HPDE6-E6E7 (cell line): ENCODE measurements around the gene STX10.

Experiments
- DNase-seq: peaks from one replicate; pipeline ENCODE4 v3.0.0; 2011; ENCODE audit warnings: missing footprints; ENCODE audit errors: extremely low spot score

STX10 gene

DNA sequence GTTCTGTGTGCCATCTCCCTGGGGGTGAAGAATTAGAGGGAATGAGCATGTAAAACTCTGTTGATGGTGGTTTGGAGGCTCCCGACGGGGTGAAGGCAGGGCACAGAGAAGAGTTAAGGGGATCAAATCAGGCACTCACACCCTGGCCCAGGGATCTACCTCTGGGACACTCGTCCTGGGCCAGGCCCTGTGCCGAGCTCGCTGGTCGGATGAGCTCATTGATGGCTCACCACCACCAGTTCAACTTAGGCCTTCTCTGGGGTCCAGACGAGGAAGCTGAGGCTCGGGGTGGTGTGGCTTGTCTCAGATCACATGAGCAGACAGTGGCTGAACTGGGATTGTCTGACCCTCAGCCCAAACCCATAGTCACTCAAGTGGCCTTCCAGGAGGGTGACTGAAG, 30.5 kb downstream of the STX10 start:
- DNase-seq, result no peak

GRCh38 chr19:13118424-13119193, 31.6 kb downstream of the STX10 start:
- no peak for DNase-seq

DNA sequence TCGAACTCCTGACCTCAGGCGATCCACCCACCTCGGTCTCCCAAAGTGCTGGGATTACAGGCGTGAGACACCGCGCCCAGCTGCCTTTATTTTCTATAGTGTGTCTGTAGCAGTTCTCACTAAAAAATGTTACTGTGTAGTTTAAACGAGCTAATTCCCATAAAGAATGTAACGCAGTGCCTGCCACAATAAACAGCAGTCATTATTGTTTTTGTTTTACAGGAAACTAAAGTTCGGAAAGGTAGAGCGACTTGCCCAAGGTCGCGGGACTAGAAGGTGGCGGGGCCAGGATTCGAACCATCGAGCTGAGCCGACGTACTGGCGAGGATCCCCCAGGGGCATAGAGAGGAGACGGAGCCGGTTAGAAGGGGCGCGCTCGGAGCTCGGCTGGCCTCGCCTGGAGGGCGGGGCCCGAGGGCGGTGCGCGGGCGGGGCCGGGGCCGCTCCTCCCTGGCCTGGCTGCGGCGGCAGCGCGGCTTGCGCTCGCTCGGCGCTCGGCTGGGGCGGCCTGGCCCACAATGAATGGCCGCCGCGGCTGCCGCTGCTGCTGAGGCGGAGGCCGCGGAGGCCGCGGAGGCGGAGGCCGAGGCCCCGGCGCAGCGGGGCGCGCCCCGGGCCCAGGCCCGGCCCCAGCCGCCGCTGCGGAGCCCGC, 32.3 kb downstream of the STX10 start, which contains the start of gene NACC1:
NACC1 (plus strand) TSS at position 493 of the 652 bp plus-strand sequence. CDS start 16,944 bp downstream, outside the sequence.
- DNase-seq, result peak; percentile 94

DNA sequence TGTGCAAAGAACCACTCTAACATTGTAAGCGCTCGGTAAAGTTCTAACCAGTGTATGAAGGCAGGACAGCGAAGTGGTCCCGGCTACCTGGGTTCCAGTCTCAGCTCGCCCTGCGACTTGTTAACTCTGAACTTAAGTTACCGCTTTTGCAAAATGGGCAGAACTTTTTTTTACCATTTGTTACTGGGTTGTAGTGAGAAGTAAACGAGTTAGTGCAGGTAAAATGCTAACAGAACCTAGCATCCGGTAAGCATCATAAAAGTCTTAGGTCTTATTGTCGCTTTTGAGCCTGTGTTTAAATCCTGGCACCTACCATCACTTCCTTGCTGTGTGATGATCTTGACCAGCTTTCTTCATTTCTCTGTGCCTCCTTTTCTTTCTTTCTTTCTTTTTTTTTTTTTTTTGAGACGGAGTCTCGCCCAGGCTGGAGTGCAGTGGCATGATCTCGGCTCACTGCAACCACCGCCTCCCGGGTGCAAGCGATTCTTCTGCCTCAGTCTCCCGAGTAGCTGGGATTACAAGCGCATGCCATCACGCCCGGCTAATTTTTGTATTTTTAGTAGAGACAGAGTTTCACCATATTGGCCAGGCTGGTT, 32.9 kb downstream of the STX10 start:
- DNase-seq, result no peak

DNA sequence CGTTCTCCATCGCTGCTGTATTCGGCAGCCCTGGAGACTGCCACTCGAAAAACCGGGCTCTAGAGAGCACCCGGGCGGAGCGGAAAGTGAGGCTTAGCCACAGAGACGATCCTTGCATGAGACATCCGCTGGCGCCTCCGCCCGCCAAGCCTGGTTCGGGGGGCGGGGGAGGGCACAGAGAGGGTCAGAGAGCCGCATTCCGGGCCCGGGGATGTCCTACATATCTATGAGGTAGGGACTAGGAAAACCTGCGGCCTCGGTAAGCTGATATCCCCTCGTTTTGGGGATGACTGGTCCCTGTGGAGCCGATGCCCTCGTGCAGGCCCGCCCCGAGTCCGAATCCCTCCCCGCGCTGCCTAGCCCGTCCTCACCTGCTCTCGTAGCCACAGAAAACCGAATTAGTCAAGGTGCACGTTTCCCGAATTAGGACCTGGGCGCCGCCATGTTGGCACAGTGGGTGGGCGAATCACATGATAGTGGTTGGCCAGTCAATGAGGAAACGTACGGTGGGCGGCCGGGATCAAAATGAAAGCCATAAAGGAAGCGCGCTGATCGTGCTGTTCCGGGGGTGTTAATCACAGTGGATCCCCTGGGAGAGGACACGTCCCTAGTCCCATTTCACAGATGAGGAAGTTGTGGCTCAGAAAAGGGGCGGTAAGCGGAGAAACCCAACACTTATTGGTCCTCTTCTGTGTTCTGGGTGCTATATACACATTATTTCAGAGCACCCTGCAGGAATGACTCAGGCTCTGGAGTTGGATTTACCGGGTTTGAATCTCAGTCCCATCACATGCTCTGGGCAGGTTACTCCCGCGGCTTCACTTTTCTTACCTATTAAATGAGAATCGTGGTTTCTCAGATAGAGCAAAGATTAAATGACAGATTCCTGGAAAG, 33.6 kb downstream of the STX10 start, which contains the start of gene TRMT1:
TRMT1 (minus strand) TSS at position 459 of the 894 bp plus-strand sequence; CDS start at position 118, 341 bp downstream.
- DNase-seq, result peak; percentile 97

DNA sequence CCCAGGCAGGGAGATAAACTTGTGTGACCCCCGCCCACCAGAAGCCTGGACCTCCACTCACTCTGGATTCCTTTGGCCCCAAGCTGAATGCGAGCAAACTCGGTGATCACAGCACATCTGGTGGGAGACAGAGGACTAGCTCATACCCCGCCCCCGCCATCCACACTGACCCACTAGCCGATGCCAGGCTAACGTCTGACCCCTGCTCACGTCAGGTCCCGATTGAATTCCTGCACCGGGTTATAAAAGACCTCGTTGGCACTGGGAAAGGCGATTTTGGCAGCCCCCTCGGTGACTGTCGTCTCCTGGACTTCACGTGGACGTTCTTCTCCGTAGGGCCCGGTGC, 34.3 kb downstream of the STX10 start:
- no peak for DNase-seq

DNA sequence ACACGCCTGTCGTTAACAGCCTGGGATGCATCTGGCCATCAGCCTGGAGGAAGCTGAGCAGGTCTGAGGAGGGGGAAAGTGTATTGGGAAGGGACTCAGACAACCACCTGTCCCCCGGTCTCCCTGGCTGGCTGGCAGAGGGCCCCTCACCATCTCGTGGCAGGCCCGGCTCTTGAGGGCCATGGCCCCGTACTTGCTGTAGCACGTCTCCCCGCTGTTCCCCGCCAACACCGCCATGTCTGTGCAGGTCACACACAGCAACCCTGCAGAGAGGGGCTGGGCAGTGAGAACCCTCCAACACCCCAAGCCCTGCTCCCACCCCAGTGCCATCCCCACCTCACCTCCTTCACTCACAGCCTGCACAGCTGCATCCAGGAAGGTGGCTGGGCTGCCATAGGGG, 37.6 kb downstream of the STX10 start:
- DNase-seq, result no peak

- no peak for DNase-seq
Measured at GRCh38 chr19:13110099-13110610, 40.0 kb downstream of the STX10 start.

GRCh38 chr19:13109361-13110098, 40.6 kb downstream of the STX10 start:
- DNase-seq, result no peak

DNA sequence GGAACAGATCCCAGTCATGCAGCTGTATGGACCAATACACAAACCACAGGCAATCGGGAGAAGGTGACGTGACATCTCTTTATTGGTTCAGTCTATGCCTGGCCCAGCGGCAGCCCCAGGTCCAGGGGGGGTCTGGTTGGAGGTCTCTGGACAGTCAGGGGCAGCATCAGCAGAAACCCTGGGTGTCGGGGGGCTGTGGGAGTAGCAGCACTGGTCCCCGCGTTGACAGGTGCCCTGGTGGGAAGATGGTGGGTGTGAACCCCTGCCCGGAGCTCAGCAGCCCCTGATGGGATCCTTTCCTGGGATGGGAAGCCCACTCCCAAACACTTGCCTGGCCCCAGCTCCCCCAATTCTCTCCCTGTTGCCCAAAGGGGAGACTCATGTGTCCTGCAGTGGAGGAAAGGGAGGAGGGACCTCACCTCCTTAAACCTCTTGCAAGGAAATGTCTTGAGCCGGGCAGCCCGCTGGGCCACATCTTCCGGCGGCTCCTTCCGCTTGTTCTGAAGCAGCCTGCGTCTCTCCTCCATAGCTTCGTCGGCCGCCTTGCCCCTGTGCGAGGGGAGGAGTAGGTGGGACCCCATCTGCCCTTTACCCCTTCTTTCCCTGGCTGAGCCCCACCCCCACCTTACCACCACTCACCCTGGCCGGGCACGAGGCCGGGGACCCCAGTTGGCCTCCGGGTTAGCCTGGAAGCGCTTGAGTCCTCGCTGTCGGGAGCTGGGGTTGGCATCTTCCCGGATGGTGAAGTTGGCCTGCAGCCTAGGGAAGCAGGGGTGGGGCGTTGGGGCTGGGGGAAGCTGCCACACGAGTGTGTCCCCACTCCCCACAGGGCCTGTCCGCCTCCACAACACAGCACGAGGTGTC, 45.1 kb downstream of the STX10 start:
- DNase-seq, result no peak

DNA sequence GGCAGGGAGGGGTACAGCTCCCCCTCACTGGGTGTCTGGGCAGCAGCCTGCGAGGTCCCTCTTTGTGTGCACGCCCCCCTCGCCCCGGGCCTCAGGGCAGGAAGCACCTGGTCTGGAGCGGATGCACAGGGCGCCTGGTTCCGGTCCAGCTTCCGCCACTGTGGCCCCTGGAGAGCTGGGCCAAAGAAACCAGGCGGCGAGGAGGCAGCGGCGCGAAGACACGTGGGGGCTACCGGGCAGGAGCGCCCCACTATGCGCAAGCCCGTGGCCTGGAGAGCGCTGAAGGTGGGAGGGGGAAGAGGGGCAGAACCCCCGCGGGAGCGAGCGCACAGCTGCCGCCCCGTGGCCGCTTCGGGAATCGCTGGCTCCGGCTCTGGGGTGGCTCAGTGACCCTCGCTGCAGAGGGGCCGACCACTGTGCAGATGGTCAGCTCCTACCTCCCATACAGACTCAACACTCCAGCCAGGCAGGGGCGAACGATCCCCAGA, 45.8 kb downstream of the STX10 start:
- DNase-seq, result no peak

- DNase-seq, result no peak
Measured at GRCh38 chr19:13103581-13104359, 46.4 kb downstream of the STX10 start.

DNA sequence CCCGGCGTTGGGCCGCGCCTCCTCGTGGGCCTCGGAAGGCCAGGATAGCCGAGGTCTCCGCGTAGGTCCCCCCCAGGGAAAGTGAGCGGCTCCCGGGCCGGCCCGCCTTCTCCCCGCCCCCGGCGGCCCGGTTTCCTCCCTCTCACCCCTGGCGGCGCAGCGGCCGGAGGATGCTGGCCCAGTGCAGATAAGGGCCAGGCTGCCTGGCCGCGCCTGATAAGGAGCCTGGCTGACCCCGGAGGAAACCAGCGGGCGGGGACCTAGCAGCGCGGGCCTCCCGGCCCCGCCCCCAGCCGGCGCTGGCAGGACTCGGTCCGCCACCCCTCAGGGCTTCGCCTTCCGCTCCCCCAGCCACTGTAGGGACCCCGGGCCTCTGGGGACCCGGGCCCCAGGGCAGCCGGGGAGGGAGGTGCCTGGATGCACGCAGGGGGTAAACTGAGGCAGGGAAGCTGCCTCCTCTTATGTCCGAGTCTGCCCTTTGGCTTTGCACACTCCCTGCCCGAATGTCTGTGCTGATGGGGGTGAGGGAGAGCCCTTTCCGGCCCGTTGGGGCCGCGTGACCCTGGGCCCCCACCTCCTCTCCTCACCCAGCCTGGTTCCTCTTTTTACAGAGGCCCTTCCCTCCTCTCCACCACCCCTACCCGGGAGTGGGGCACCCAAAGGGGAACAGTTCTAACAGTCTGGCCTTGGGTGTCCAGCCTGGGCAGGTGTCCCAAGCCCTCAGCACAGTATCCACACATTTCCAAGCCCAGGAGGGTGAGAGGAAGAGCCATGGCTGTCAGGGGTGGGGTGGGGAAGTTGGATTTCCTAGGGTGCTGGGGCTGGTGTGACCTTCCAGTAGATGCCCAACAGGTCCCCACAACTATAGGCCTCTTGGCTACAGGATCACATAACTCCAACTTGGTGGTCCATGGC, 47.3 kb downstream of the STX10 start, which contains the start of gene LYL1:
LYL1 (minus strand) TSS at position 193 of the 915 bp plus-strand sequence. CDS start 1,687 bp downstream, outside the sequence.
- no peak for DNase-seq

DNA sequence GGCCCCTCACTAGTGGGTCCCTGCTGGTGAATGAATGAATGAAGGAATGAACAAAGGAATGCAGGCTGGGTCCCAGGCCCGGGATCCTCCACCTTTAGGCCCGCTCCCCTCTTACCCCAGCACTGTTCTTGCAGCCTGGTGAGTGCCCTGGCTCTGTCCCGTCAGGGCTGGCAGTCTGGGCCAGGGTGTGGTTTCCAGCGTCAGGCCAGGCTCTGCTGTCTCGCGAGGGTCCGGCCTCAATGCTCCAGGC, 47.8 kb downstream of the STX10 start:
- no peak for DNase-seq

GRCh38 chr19:13101590-13102415, 48.4 kb downstream of the STX10 start:
- DNase-seq, result no peak

- DNase-seq, result no peak
Measured at GRCh38 chr19:13100841-13101589, 49.2 kb downstream of the STX10 start.
